Activated CD8-positive, alpha-beta T cell treated with anti-CD3 and anti-CD28 coated beads, Interleukin-2, amount 10 ng/mL, durations not matched to agents 7 days and 5 days (primary cell): ENCODE measurements around the gene KIF25. TPM values are rescaled to one million over a fixed set of nuclear protein-coding genes. Genes with fewer than 3 reads are reported as not detected.

ENCODE experiments used
- ATAC-seq: fragments of 150-1000 bp; cut with Tn5 transposase; one replicate; pipeline ENCODE4 v1.10.0; 2021; ENCODE audit warnings: moderate library complexity
- CTCF ChIA-PET: fragments of 350-600 bp; sonication (Branson Sonifier 250); formaldehyde crosslinking; loops from one replicate; lab custom pipeline; 2021; ENCODE audit warnings: antibody characterized with exemption; lab: Charles Lee
- POLR2A ChIA-PET: fragments of 350-600 bp; sonication (Branson Sonifier 250); formaldehyde crosslinking; loops from one replicate; lab custom pipeline; 2021; ENCODE audit warnings: antibody characterized with exemption; lab: Charles Lee
- DNase-seq: peaks from one replicate; pipeline ENCODE4 v3.0.0-alpha.2; 2020
- H3K27ac Mint-ChIP-seq: one replicate; pipeline ENCODE4 v1.8.0; 2021; ENCODE audit warnings: mild to moderate bottlenecking, mixed read lengths
- H3K27me3 Mint-ChIP-seq: one replicate; pipeline ENCODE4 v1.8.0; 2021; ENCODE audit warnings: low read depth, mixed read lengths
- H3K36me3 Mint-ChIP-seq: one replicate; pipeline ENCODE4 v1.8.0; 2021; ENCODE audit warnings: low read depth, mixed read lengths
- H3K4me1 Mint-ChIP-seq: one replicate; pipeline ENCODE4 v1.8.0; 2021; ENCODE audit warnings: low read depth, mixed read lengths
- H3K4me3 Mint-ChIP-seq: one replicate; pipeline ENCODE4 v1.8.0; 2021; ENCODE audit warnings: mild to moderate bottlenecking, mixed read lengths
- H3K9me3 Mint-ChIP-seq: one replicate; pipeline ENCODE4 v1.8.0; 2022; ENCODE audit warnings: mixed read lengths; ENCODE audit not compliant: insufficient read depth
- total RNA-seq, 2 experiments: library from RNA; stranded (reverse); gene quantifications; one replicate each; pipeline ENCODE4 v1.2.3, GENCODE V29; 2021

Gene KIF25
- total RNA-seq, 2 experiments from 2014 or later: not detected

- POLR2A ChIA-PET: no interaction called here
- Mint-ChIP-seq H3K9me3 (no peaks in the 10 kb centered on the region), H3K36me3 (no peaks in the 10 kb centered on the region), H3K27ac (no peak overlapping the region), H3K4me3 (no peak overlapping the region), H3K27me3 (no peaks in the 10 kb centered on the region), H3K4me1 (no peaks in the 10 kb centered on the region)
- CTCF ChIA-PET: no interaction called here
- no peak for ATAC-seq
- no peak for DNase-seq
These were observed 9.3 kb upstream of the KIF25 start for GRCh38 chr6:167988154-167988495.

DNA sequence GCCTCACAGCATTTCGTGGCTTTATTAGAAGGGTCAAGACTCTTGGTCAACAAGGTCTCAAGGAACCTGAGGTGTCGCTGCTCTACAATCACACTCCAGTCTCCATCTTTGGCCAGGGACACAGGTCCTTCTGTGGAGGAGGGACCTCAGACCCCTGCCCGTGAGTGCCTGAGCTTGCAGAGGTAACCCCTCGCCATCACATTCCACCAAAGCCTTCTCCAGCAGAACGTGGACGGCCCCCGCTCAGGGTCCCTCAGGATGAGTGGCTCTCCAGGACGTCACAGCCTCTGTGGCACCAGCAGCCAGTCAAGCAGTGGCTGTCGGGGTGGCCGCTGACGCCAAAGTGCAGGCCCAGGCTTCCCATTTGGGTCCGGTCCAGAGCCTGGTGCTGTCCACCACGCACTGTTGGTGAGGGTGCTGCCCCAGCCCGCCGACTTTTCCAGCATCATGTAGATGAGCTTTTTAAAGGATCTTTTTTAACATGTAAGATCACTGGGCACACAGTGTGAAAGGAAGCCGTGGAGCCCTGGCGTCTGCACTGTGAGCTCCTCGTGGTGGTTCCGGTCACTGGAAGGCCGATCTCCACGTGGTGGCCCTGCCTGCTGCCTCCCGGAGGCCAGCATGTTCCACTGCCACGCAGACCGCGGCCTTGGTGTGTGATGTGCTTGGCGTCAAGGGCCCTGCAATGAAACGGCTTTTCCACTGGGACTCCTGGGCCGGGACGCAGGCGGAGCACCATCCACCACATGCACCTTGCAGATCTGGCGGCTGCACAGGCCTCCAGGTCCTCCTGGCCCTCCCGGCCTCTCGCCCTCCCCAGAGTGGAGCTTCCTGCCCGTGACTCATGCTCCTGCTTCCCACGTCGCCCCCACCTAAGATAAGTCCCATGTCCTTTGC lies 8.3 kb upstream of the KIF25 start:
- H3K4me1 Mint-ChIP-seq: no peaks in the 10 kb centered on the region
- H3K36me3 Mint-ChIP-seq: no peaks in the 10 kb centered on the region
- H3K9me3 Mint-ChIP-seq: no peaks in the 10 kb centered on the region
- H3K4me3 Mint-ChIP-seq: no peak overlapping the region
- no peaks in the 10 kb centered on the region for H3K27me3 Mint-ChIP-seq
- no peak overlapping the region for H3K27ac Mint-ChIP-seq
- ChIA-PET CTCF (no interaction called here), POLR2A (no interaction called here)
- DNase-seq (no peak), ATAC-seq (no peak)

DNA sequence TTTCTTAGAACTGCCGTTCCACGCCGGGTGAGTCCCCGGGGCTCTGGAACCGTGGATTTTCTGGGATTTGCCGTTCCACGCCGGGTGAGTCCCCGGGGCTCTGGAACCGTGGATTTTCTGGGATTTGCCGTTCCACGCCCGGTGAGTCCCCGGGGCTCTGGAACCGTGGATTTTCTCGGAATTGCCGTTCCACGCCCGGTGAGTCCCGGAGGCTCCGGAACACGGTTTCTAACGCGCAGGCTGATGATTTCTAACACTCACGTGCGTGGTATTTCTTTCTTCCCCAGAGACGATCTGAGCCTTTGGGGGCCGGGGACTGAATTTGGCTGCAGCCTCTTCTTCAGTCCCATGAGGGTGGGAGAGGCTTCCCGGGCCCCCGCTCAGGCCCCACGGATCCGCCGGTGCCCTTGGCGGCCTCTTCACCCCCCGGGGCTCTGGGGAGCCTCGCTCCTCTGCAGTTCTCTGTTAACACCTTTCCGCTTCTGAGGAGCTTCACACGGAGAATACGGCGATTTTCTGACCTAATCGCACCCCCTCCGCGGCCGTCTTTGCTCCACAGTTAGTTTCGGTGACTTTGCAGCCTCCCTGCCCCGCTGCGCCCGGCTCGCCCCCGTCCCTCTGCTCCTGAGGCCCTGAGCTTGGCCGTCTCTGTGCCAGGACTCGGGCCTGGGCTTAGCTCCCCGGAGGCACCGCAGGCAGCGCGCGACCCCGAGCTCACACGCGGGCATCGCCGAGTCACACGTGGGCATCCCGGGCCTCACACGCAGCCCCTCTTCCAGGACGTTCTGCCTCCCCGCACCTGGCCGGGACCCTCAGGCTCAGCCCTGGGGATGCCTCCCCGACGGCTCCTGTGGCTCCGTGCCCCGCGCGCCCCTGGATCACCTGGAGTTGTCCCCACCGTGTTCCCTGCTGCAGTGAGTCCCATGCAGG lies 7.2 kb upstream of the KIF25 start:
- H3K36me3 Mint-ChIP-seq: no peaks in the 10 kb centered on the region
- H3K9me3 Mint-ChIP-seq: no peaks in the 10 kb centered on the region
- no peak overlapping the region for H3K4me3 Mint-ChIP-seq
- H3K27ac Mint-ChIP-seq: no peak overlapping the region
- ATAC-seq: no peak
- no peak for DNase-seq
- CTCF ChIA-PET: no interaction called here
- H3K4me1 Mint-ChIP-seq: no peaks in the 10 kb centered on the region
- H3K27me3 Mint-ChIP-seq: no peaks in the 10 kb centered on the region
- POLR2A ChIA-PET: no interaction called here

DNA sequence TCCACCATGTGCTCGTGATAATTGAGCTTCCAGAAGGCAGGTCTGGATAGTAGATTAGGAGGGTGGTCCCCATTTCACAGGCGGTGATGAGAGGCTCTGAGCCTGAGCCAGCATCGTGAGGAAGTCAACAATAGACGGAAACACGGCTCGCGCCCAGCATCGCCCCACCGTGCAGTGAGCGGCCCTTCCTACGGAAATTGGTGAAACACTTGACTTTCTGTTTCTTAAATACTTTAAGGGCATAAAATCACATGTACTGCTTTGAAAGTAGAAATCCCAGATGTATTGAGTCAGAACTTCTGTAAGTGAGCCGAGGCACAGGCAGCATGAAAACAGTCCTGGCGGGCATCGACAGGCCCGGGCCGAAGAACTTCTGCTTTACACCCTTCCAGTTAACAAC lies 4.3 kb upstream of the KIF25 start:
- no peak overlapping the region for H3K4me3 Mint-ChIP-seq
- ChIA-PET POLR2A (no interaction called here), CTCF (no interaction called here)
- H3K27ac Mint-ChIP-seq: peak overlapping the region; percentile 49
- H3K27me3 Mint-ChIP-seq: no peaks in the 10 kb centered on the region
- H3K4me1 Mint-ChIP-seq: no peaks in the 10 kb centered on the region
- no peaks in the 10 kb centered on the region for H3K36me3 Mint-ChIP-seq
- no peak for DNase-seq
- no peak for ATAC-seq
- no peaks in the 10 kb centered on the region for H3K9me3 Mint-ChIP-seq

- no peak for ATAC-seq
- H3K4me1 Mint-ChIP-seq: no peaks in the 10 kb centered on the region
- no peaks in the 10 kb centered on the region for H3K9me3 Mint-ChIP-seq
- H3K4me3 Mint-ChIP-seq: no peak overlapping the region
- ChIA-PET POLR2A (no interaction called here), CTCF (interaction anchor here (0.7 kb wide), 1 partner anchor 278 kb away, joined by 6 read pairs; no protein-coding TSS in a partner anchor)
- no peaks in the 10 kb centered on the region for H3K27me3 Mint-ChIP-seq
- no peak overlapping the region for H3K27ac Mint-ChIP-seq
- no peak for DNase-seq
- H3K36me3 Mint-ChIP-seq: no peaks in the 10 kb centered on the region
These were observed 3.6 kb upstream of the KIF25 start for GRCh38 chr6:167993831-167994230.

- POLR2A ChIA-PET: no interaction called here
- ATAC-seq: no peak
- H3K9me3 Mint-ChIP-seq: no peaks in the 10 kb centered on the region
- no peak overlapping the region for H3K4me3 Mint-ChIP-seq
- no peaks in the 10 kb centered on the region for H3K4me1 Mint-ChIP-seq
- H3K27ac Mint-ChIP-seq: no peak overlapping the region
- H3K36me3 Mint-ChIP-seq: no peaks in the 10 kb centered on the region
- H3K27me3 Mint-ChIP-seq: no peaks in the 10 kb centered on the region
- CTCF ChIA-PET: no interaction called here
- DNase-seq: no peak
These were observed 2.2 kb upstream of the KIF25 start for GRCh38 chr6:167995302-167995701.

GRCh38 chr6:167995731-167996151 lies 1.7 kb upstream of the KIF25 start:
- Mint-ChIP-seq H3K9me3 (no peaks in the 10 kb centered on the region), H3K36me3 (no peaks in the 10 kb centered on the region), H3K4me3 (no peak overlapping the region), H3K27ac (no peak overlapping the region), H3K4me1 (no peaks in the 10 kb centered on the region), H3K27me3 (no peaks in the 10 kb centered on the region)
- ChIA-PET CTCF (no interaction called here), POLR2A (no interaction called here)
- ATAC-seq: no peak
- DNase-seq: no peak

- ATAC-seq (no peak), DNase-seq (peak; percentile 30)
- Mint-ChIP-seq H3K36me3 (no peaks in the 10 kb centered on the region), H3K4me3 (peak overlapping the region; percentile 46), H3K27ac (no peak overlapping the region), H3K27me3 (no peaks in the 10 kb centered on the region), H3K4me1 (no peaks in the 10 kb centered on the region), H3K9me3 (no peaks in the 10 kb centered on the region)
- CTCF ChIA-PET: no interaction called here
- POLR2A ChIA-PET: no interaction called here
These were observed 859 bp upstream of the KIF25 start for GRCh38 chr6:167996424-167997199.

DNA sequence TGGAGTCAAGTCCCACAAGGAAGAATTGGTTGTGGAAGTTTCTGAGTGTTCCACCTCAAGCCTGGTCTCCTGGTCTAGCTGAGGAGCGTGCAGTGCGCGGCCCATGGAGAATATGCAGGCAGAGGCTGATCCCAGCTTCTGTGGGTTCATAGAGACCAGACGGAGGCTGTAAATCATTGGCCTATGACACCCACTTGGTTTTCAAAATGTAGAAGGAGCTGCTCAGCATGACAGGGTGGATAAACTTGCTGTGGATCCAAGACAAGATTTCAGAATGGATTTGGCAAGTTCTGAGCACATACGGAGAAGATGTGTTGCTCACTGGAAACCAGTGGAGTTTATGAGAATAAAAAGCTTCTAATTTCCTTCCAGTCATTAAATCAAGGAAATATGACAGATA lies 744 bp downstream of the KIF25 start:
- no peaks in the 10 kb centered on the region for H3K36me3 Mint-ChIP-seq
- no peaks in the 10 kb centered on the region for H3K27me3 Mint-ChIP-seq
- ChIA-PET POLR2A (no interaction called here), CTCF (no interaction called here)
- no peak overlapping the region for H3K27ac Mint-ChIP-seq
- H3K9me3 Mint-ChIP-seq: no peaks in the 10 kb centered on the region
- no peak overlapping the region for H3K4me3 Mint-ChIP-seq
- H3K4me1 Mint-ChIP-seq: peaks cover 2% of the 10 kb centered on the region
- no peak for ATAC-seq
- peak; percentile 4 for DNase-seq

DNA sequence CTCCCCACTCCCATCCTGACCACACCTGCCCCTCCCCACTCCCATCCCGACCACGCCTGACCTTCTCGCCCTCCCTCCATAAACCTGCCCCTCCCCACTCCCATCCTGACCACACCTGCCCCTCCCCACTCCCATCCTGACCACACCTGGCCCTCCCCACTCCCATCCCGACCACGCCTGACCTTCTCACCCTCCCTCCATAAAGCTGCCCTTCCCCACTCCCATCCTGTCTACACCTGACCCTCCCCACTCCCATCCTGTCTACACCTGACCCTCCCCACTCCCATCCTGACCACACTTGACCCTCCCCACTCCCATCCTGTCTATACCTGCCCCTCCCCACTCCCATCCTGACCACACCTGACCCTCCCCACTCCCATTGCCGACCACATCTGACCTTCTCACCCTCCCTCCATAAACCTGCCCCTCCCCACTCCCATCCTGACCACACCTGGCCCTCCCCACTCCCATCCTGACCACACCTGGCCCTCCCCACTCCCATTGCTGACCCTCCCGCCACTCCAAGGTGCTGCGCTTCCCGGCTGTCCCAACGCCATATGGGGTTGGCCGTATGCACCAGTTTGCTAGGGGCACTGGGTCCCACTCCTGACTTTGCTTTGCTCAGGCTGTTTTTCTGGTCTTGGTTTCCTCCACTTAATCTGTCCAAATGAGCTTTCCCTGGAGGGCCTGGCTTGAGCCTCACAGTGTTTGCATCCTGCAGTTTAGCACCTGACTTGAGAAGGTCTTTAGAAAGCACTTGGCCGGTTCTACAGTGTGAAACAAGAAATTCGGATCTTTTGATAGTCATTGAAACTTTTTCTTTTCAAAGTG lies 2.9 kb downstream of the KIF25 start:
- H3K4me3 Mint-ChIP-seq: no peak overlapping the region
- H3K36me3 Mint-ChIP-seq: no peaks in the 10 kb centered on the region
- no peaks in the 10 kb centered on the region for H3K27me3 Mint-ChIP-seq
- POLR2A ChIA-PET: no interaction called here
- ATAC-seq (no peak), DNase-seq (no peak)
- no peaks in the 10 kb centered on the region for H3K9me3 Mint-ChIP-seq
- CTCF ChIA-PET: no interaction called here
- peaks cover 2% of the 10 kb centered on the region for H3K4me1 Mint-ChIP-seq
- H3K27ac Mint-ChIP-seq: peak overlapping the region; percentile 54

- no peak for DNase-seq
- Mint-ChIP-seq H3K27me3 (no peaks in the 10 kb centered on the region), H3K36me3 (no peaks in the 10 kb centered on the region), H3K4me1 (peaks cover 2% of the 10 kb centered on the region), H3K27ac (no peak overlapping the region), H3K4me3 (no peak overlapping the region), H3K9me3 (no peaks in the 10 kb centered on the region)
- ChIA-PET CTCF (no interaction called here), POLR2A (no interaction called here)
- no peak for ATAC-seq
These were observed 3.5 kb downstream of the KIF25 start for GRCh38 chr6:168001029-168001332.
